KOPT-K1 (cell line): ENCODE data around the gene NR5A1.

ENCODE experiments used
- H3K27ac ChIP-seq: fragments of 200-600 bp; sonication (generic); 2 replicates; pipeline ENCODE4 v1.5.1; 2016; ENCODE audit warnings: antibody characterized with exemption, mild to moderate bottlenecking, low read depth, low read length; ENCODE audit not compliant: poor library complexity, severe bottlenecking
- H3K36me3 ChIP-seq: fragments of 200-600 bp; sonication (generic); 2 replicates; pipeline ENCODE4 v1.5.1; 2017; ENCODE audit warnings: antibody characterized with exemption, mild to moderate bottlenecking, low read length, moderate library complexity; ENCODE audit not compliant: insufficient read depth
- H3K9me3 ChIP-seq: fragments of 200-600 bp; sonication (generic); 2 replicates; pipeline ENCODE4 v1.5.1; 2017; ENCODE audit warnings: antibody characterized with exemption, low read length, mild to moderate bottlenecking; ENCODE audit not compliant: insufficient read depth, poor library complexity, severe bottlenecking

Gene NR5A1

GRCh38 chr9:124506433-124506832 is 766 bp downstream of the NR5A1 start:
- Histone ChIP-seq H3K36me3 (no peaks in the 10 kb centered on the region), H3K27ac (no peak overlapping the region)

DNA sequence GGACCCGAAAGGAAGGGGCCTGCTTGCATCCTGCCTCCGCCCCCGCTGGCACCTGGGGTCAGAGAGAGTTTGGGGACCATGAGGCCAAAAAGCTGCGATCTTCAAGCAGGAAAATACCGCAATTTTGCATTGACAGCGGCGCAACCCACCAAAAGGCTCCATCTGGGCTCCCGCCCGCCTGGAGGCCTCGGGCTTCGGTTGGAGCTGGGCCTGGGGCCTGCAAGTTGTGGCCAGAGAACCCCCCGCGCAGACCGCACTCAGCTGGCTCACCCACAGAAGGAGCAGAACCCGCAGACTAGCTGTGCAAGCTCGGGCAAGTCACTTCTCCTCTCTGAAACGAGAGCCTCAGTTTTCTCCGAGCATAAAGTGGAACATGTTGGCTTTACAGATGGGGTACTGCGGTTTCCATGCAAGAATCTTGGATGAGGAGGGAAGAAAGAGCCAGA is 1.3 kb downstream of the NR5A1 start:
- no peak overlapping the region for H3K27ac ChIP-seq
- no peaks in the 10 kb centered on the region for H3K36me3 ChIP-seq
- H3K9me3 ChIP-seq, result no peaks in the 10 kb centered on the region

More at GRCh38 chr9:124506433-124506832, 766 bp downstream of the NR5A1 start:
- no peaks in the 10 kb centered on the region for H3K9me3 ChIP-seq

- Histone ChIP-seq H3K36me3 (no peaks in the 10 kb centered on the region), H3K9me3 (no peaks in the 10 kb centered on the region), H3K27ac (no peak overlapping the region)
Measured at GRCh38 chr9:124505006-124505900, 1.9 kb downstream of the NR5A1 start.

DNA sequence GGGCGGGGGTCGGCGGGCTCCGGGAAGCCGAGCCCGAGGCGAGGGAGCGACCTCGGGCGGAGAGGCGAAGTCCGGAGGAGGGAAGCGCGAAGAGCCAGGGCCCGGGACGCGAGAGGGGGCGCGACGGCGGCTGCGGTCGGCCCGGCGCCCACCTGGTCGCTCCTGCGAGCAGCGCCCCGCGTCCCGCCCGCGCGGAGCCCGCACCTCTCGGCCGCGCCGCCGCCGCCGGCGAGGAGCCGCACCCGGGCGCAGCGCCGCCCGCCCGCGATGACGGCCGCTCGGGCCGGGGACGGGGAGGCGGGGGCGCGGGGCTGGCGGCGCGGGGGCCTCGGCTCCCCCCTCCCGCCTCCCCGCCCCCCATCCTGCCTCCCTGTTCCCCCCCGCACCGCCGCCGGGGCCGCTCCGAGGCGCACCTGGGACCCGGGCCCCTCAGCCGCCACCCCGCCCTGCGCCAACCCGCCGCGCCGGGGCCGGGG is 2.6 kb downstream of the NR5A1 start:
- H3K27ac ChIP-seq, result no peak overlapping the region
- no peaks in the 10 kb centered on the region for H3K9me3 ChIP-seq
- no peaks in the 10 kb centered on the region for H3K36me3 ChIP-seq

- H3K36me3 ChIP-seq, result no peaks in the 10 kb centered on the region
- no peaks in the 10 kb centered on the region for H3K9me3 ChIP-seq
- H3K27ac ChIP-seq, result no peak overlapping the region
Measured at GRCh38 chr9:124503713-124504529, 3.3 kb downstream of the NR5A1 start.

GRCh38 chr9:124502711-124503702 is 4.2 kb downstream of the NR5A1 start:
- Histone ChIP-seq H3K9me3 (no peaks in the 10 kb centered on the region), H3K27ac (no peak overlapping the region), H3K36me3 (no peaks in the 10 kb centered on the region)

DNA sequence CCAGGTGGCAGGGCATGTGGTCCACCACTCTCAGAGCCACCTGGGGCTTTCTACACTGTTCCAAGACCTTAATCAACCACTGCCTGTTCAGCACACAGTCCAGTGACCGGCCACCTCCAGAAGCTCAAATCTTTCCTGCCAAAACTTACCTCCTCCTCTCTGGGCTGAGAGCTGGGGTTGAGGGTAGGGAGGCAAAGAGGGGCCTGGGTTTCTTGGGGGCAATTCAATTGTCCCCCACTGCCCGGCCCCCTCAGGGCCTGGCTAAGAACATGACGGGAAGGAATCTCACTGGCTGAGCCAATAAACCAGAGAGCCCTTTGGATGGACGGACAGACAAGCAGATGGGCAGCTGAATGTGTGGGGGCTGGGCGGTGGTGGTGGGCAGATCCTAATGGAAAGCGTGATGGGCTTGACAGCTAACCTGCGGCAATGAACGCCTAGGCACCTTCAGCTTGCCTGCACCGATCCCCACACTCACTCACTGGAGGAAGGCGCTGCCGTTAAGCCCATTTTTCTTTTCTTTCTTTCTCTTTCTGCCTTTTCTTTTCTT is 5.4 kb downstream of the NR5A1 start:
- no peaks in the 10 kb centered on the region for H3K9me3 ChIP-seq
- no peaks in the 10 kb centered on the region for H3K36me3 ChIP-seq
- H3K27ac ChIP-seq, result no peak overlapping the region

DNA sequence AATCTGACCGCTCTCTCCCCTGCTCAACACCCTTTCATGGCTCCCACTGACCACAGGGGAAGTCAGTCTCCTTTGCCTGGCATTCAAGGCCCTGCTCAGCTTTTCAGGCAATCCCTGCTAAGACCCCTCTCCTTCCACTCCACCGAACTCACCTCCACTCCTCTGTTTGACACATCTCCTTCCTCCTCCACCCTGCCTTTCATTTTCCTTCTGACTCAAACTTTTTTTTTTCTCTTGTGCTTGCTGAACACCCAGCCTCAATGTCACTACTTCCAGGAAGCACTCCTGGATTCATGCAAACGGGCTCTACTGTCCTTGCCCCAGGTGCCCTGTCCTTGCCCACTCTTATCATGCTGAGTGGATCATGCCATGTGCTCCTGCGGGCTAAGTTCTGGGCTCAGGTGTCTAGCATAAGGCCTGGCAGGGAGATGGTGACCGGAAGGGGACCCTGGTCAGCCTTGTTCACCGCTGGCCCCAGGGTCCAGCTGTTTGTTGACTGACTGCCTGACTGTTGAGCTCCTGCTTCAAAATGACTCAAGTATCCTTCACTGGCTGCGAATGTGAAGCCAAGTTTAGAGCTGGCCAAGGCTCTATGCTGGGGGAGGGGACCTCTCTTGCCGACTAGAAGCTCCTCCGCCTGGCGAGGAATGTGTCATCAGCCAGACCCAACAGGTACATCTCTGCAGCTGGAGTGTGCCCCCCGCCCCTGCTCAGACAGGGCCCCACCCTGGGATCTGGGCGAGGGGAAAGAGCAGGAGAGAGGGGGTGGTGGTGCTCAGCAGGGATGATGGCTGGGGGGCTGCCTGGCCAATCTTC is 6.2 kb downstream of the NR5A1 start:
- Histone ChIP-seq H3K36me3 (no peaks in the 10 kb centered on the region), H3K9me3 (no peaks in the 10 kb centered on the region), H3K27ac (no peak overlapping the region)

DNA sequence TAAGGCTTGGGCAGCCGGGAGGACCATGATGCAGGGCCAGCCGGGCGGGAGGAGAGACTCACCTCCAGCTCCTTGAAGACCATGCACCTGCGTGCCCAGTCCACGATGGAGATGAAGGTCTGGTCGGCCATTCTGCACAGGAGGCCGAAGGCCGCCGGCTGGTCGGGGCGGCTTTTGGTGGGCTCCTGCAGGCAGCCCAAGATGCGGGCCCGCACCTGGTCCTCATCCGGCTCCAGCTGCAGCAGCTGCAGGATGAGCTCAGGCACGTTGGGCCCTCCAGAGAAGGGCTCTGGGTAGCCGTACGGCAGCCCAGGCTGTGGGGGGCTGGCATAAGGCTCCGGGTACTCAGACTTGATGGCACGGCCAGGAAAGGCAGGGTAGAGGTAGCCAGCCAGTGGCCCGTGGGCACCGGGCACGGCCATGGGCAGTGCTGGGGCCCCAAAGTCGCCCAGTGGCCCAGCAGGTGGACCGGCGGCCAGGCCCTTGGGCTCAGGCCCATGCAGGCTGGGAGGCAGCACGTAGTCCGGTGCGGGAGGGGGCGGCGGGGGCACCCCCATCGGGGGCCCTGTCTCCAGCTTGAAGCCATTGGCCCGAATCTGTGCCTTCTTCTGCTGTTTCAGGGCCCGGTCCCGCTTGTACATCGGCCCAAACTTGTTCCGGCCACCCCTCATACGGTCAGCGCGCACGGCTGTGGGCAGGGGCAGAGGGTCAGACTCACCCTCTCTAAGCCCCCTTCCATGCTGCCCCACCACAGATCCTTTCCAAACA is 7.0 kb downstream of the NR5A1 start:
- H3K27ac ChIP-seq, result no peak overlapping the region
- no peaks in the 10 kb centered on the region for H3K36me3 ChIP-seq
- no peaks in the 10 kb centered on the region for H3K9me3 ChIP-seq

DNA sequence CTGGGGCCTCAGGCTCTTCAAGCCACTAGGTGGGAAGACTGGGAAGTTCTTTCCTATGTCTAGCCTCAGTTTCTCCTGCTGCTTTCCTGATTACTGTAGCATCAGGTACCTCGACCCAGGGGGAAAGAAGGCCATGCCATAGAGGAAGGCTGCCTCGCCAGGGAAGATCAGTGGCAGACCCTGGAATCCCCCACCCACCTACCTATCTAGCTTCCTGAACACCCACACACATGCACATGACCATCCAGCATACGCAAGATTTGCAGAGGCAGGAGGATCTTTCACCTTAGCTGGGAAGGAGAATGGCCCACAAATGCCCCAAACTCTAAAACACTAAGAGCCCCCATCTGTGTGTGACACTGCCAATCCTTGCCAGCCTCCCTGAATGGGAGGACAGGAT is 8.0 kb downstream of the NR5A1 start:
- Histone ChIP-seq H3K9me3 (no peaks in the 10 kb centered on the region), H3K36me3 (no peaks in the 10 kb centered on the region), H3K27ac (no peak overlapping the region)

DNA sequence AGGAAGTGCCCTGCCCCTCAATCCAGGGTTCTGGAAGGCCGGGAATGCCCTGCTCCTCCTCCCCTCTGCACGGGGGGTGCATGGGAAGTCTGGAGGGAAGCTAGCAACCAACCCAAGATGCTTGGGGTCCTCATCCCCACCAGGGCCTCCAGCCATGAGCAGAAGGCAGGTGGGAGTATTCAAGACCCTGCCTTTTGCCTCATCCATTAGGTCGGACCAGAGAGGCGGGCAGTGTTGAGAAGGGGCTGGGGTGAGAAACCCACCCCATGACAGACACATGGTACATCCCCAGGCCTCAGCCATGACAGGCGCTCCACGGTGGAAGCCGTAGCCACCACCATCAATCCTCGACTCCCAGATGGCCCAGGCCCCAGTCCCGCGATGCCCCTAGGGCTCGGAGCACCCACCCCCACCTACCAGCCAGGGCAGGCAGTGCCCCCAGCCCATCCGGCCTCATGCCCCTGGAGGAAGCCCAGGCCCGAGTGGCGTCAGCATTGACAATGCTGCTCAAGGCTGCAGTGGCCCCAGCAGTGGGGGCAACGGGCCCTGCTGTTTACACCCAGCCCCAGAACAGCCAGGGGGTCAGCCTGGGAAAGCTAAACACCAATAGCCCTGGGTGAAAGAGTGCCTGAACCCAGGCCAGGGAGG is 8.6 kb downstream of the NR5A1 start:
- no peak overlapping the region for H3K27ac ChIP-seq
- H3K9me3 ChIP-seq, result no peaks in the 10 kb centered on the region
- H3K36me3 ChIP-seq, result no peaks in the 10 kb centered on the region

DNA sequence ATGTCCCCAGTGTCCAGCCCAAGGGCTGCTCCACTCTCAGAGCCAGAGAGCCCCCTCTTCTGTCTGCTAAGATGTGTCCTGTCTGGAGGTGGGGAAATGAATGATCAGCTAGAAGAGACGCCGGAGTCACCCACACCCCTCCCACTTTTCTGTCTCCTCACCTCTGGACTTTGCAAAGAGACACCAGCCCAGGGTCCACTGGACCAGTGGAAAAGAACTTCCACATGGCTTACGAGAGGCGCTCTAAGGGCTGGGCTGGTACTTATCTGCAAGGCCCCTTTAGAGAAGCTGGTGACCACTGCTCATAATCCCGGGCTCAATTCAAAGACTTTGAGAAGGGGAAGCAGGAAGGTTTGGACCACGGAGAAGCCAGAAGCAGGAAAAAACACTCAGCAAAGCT is 9.2 kb downstream of the NR5A1 start:
- no peaks in the 10 kb centered on the region for H3K36me3 ChIP-seq
- no peaks in the 10 kb centered on the region for H3K9me3 ChIP-seq
- no peak overlapping the region for H3K27ac ChIP-seq

DNA sequence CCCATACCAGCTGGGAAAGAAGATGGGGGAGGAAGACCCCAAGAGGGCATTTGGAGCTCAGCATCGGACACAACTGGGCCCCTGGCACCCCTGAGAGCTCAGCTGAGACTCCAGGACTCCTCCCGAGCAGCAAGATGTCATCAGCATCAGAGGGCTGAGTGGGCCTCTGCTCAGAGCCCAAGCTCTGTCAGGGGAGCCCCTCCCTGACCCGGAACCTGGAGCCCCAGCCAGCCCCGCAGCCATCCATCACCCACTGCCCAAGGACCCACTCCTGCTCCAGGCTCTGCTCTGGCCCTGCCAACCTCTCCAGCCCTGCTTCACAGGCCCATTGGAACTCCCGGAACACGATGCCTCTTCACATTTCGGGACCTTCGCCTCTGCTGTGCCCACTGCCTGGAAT is 9.8 kb downstream of the NR5A1 start:
- Histone ChIP-seq H3K9me3 (no peaks in the 10 kb centered on the region), H3K27ac (peak overlapping the region; percentile 91), H3K36me3 (no peaks in the 10 kb centered on the region)
